Measurements from ENCODE around the gene STOX2. TPM values are rescaled to one million over a fixed set of nuclear protein-coding genes. Genes with fewer than 3 reads are reported as not detected.
A peak's percentile ranks its signal among the peaks of the same experiment; 100 is the strongest.

Gene STOX2
- total and polyA plus RNA-seq, 9 donors: 2.2 to 16.4 (median 6.4) TPM

DNA sequence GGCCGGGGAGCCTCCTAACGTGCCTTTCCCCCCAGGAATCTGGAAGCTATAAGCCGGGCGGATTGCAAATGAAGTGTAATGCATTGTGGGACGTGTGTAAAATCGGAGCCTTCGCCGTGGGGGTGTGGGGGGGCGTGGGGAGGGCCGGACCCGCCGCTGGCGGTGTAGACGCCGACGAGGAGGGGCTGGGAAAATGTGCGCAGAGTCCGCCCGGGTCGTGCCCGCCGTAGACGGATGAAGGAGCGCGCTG, 1.3 kb downstream of the STOX2 start:
- Histone ChIP-seq H3K36me3 (no peaks in the 10 kb centered on the region), H3K4me3 (peak overlapping the region; percentile 65), H3K27ac (peak overlapping the region; percentile 51 to 66), H3K9me3 (no peaks in the 10 kb centered on the region), H3K4me1 (ENCODE audit: insufficient read depth) (no peaks in the 10 kb centered on the region), H3K27me3 (no peaks in the 10 kb centered on the region)
- WGBS, 3 donors: 1 to 7% (median 2%) methylated on average over 15 to 25 of the region's 25 CpGs
- DNase-seq: peak in 1 of 5 donors; percentile 35
- TF ChIP-seq EP300 (IDR thresholded peaks at IDR 0.05): no peak
- no peak for TF ChIP-seq POLR2A (IDR thresholded peaks at IDR 0.05)
- TF ChIP-seq, protein P1, sequence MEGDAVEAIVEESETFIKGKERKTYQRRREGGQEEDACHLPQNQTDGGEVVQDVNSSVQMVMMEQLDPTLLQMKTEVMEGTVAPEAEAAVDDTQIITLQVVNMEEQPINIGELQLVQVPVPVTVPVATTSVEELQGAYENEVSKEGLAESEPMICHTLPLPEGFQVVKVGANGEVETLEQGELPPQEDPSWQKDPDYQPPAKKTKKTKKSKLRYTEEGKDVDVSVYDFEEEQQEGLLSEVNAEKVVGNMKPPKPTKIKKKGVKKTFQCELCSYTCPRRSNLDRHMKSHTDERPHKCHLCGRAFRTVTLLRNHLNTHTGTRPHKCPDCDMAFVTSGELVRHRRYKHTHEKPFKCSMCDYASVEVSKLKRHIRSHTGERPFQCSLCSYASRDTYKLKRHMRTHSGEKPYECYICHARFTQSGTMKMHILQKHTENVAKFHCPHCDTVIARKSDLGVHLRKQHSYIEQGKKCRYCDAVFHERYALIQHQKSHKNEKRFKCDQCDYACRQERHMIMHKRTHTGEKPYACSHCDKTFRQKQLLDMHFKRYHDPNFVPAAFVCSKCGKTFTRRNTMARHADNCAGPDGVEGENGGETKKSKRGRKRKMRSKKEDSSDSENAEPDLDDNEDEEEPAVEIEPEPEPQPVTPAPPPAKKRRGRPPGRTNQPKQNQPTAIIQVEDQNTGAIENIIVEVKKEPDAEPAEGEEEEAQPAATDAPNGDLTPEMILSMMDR (IDR thresholded peaks at IDR 0.05): no peak
- intact Hi-C loops (cut with DNase I): no loop called here

DNA sequence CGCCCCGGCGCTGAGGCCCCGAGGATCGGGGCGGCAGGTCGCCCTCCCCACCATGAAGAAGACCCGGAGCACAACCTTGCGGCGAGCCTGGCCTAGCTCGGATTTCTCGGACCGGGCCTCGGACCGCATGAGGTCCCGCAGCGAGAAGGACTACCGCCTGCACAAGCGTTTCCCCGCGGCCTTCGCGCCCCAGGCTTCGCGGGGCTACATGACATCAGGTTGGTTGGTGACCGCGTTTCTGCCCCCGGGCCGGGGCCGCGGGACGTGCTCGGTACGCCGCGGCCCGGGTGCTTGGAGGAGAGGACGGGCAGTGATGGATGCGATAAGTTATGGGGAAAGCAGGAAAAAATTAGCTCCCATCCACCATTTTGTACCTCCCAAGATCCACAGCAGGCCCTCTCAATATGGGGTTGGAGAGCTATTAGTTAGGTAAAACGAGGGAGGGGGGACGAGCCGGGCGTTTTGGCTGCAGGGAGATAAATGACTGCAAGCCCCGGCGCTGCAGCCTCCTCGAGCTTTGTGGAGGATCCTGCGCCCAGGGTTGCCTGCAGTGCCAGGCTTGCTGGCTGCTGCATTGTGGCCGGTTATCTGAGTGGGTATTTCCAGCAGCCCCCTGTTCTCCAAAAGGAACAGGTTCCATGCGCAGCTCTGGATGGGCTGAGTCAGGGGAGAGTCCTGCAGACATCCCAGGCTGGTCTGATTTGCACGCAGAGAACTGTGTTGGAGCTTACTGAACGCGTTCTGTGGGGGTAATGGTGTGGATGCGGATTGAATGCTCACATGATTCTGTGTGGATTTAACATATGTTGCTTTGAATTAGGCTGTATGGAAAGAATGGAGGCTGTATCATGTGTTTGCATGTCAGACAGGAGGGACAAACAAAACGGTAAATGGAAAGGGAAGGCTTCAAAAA, 1.9 kb downstream of the STOX2 start:
- TF ChIP-seq EP300 (IDR thresholded peaks at IDR 0.05) (no peak), POLR2A (IDR thresholded peaks at IDR 0.05) (no peak)
- TF ChIP-seq, protein P1 (IDR thresholded peaks at IDR 0.05): no peak
- 2 to 8% (median 7%) methylated on average over 41 to 54 of the region's 54 CpGs for WGBS, 3 donors
- no peaks in the 10 kb centered on the region for H3K36me3 ChIP-seq
- no peaks in the 10 kb centered on the region for H3K27me3 ChIP-seq
- peak overlapping the region; percentile 51 to 66 for H3K27ac ChIP-seq
- DNase-seq: peak; percentile 17 to 55 (median 40)
- no peaks in the 10 kb centered on the region for H3K4me1 ChIP-seq (ENCODE audit: insufficient read depth)
- no peaks in the 10 kb centered on the region for H3K9me3 ChIP-seq
- H3K4me3 ChIP-seq: peak overlapping the region; percentile 65
- intact Hi-C loops (cut with DNase I): no loop called here

- H3K4me1 ChIP-seq (ENCODE audit: insufficient read depth): no peaks in the 10 kb centered on the region
- no peak for DNase-seq
- intact Hi-C loops (cut with DNase I): no loop called here
- H3K27ac ChIP-seq: no peak overlapping the region
- TF ChIP-seq POLR2A (IDR thresholded peaks at IDR 0.05) (no peak), EP300 (IDR thresholded peaks at IDR 0.05) (no peak)
- TF ChIP-seq, protein P1 (IDR thresholded peaks at IDR 0.05): no peak
- H3K27me3 ChIP-seq: no peaks in the 10 kb centered on the region
- H3K4me3 ChIP-seq: no peak overlapping the region
- no peaks in the 10 kb centered on the region for H3K36me3 ChIP-seq
- H3K9me3 ChIP-seq: no peaks in the 10 kb centered on the region
- WGBS, 3 donors: 82 to 87% (median 86%) methylated on average over 10 of the region's 10 CpGs
Measured at GRCh38 chr4:183907871-183908683, 3.0 kb downstream of the STOX2 start.

GRCh38 chr4:183909187-183909586, 4.1 kb downstream of the STOX2 start:
- no peaks in the 10 kb centered on the region for H3K9me3 ChIP-seq
- no peak overlapping the region for H3K4me3 ChIP-seq
- no peak overlapping the region for H3K27ac ChIP-seq
- H3K36me3 ChIP-seq: no peaks in the 10 kb centered on the region
- intact Hi-C loops (cut with DNase I): no loop called here
- TF ChIP-seq EP300 (IDR thresholded peaks at IDR 0.05) (no peak), POLR2A (IDR thresholded peaks at IDR 0.05) (no peak)
- TF ChIP-seq, protein P1 (IDR thresholded peaks at IDR 0.05): no peak
- H3K4me1 ChIP-seq (ENCODE audit: insufficient read depth): no peaks in the 10 kb centered on the region
- no peak for DNase-seq
- H3K27me3 ChIP-seq: no peaks in the 10 kb centered on the region
